Psoas muscle (tissue), 8 donors: ENCODE data around the gene ME2. TPM values are rescaled to one million over a fixed set of nuclear protein-coding genes. Genes with fewer than 3 reads are reported as not detected.
"Not testable (repeated sequence)": the region's sequence is repeated elsewhere in the genome, so short reads cannot be mapped to it uniquely, and the experiment has no call there.

Experiments
- ATAC-seq, 4 donors: fragments of 200-7000 bp; cut with Tn5 transposase; one replicate each; pipeline ENCODE4 v1.9.1; 2020; ENCODE audit warnings: moderate library complexity in 3 of 4, mild to moderate bottlenecking in 2 of 4
- DNase-seq, 2 donors: peaks; one replicate each; pipeline ENCODE4 v3.0.0-alpha.2; 2020
- H3K27ac ChIP-seq: fragments of 200-600 bp; one replicate; pipeline ENCODE4 v1.8.0; 2022
- H3K27me3 ChIP-seq, 3 donors: fragments of 200-600 bp in 1 of 3; one replicate each; pipeline versions ENCODE4 v1.6.1 to v1.8.0; 2013 to 2022; ENCODE audit warnings: low read length in 2 of 3, mild to moderate bottlenecking in 2 of 3, moderate library complexity in 1 of 3; ENCODE audit not compliant: insufficient read depth in 3 of 3
- H3K36me3 ChIP-seq, 2 donors: fragments of 200-600 bp in 1 of 2; one replicate each; pipeline versions ENCODE4 v1.6.1 to v1.8.0; 2013 to 2022; ENCODE audit warnings: low read depth in 1 of 2, mild to moderate bottlenecking in 1 of 2, moderate library complexity in 1 of 2; ENCODE audit not compliant: insufficient read depth in 1 of 2
- H3K4me1 ChIP-seq: fragments of 200-600 bp; one replicate; pipeline ENCODE4 v1.8.0; 2022
- H3K4me3 ChIP-seq: fragments of 200-600 bp; one replicate; pipeline ENCODE4 v1.8.0; 2022; ENCODE audit warnings: mild to moderate bottlenecking
- H3K9me3 ChIP-seq: fragments of 200-600 bp; one replicate; pipeline ENCODE4 v1.8.0; 2022
- CTCF ChIP-seq: fragments of 200-600 bp; IDR thresholded peaks from one replicate; pipeline ENCODE4 v1.8.0; 2022; ENCODE audit warnings: antibody characterized with exemption
- WGBS, 3 donors: extraction: QIAGEN DNeasy Blood & Tissue Kit; methylation state at CpG; one replicate each; pipeline versions ENCODE4 v1.1.6 to v1.1.7; 2013; 5-methylcytosine and 5-hydroxymethylcytosine counted together
- intact Hi-C, 2 donors: fragments of 100-400 bp; cut with DNase I; formaldehyde crosslinking; loops; one replicate each; pipeline versions ENCODE4 v1.11.0 to v1.14.2; 2022
- polyA plus RNA-seq, 3 donors: library from polyadenylated mRNA; stranded (reverse); fragments of 200-250 nt; gene quantifications; one replicate each; pipeline ENCODE4 v1.2.3, GENCODE V29; 2013
- total RNA-seq, 4 donors: library from RNA; stranded (reverse); fragmentation: NEBNext Ultra II Directional in 2 of 4; extraction: Animal tissue kit (Norgen Biotek cat#: 25700) in 2 of 4; gene quantifications; one replicate each; pipeline versions ENCODE4 v1.2.1 to v1.2.4, GENCODE V29; 2021 to 2023
- donor health status: healthy with polysubstance abuse.
- donor health status: DM: no; HTN: no; CAD: no; lungs with moderate emphysema.
- donor health status: Bipolar disorder and iron deficiency.
- donor health status: healthy.
- donor health status: DM: yes; HTN: yes; CAD: no.
- donor health status: DM: no; HTN: no; CAD: no.
- donor health status: DM: no; HTN: no; CAD: no.
- donor health status: DM: yes; HTN: yes; CAD: no.

The ME2 gene
- total and polyA plus RNA-seq, 7 donors = 19.8 to 63.8 (median 35.1) TPM

GRCh38 chr18:50935493-50936191 is 56.7 kb downstream of the ME2 start:
- ATAC-seq = no peak
- intact Hi-C loops = no loop called here
- Histone ChIP-seq H3K27ac (no peak overlapping the region), H3K36me3 (peaks cover 0 to 39% of the 10 kb centered on the region in 2 donors), H3K9me3 (no peaks in the 10 kb centered on the region), H3K27me3 (no peaks in the 10 kb centered on the region), H3K4me1 (no peaks in the 10 kb centered on the region), H3K4me3 (no peak overlapping the region)
- 95 to 96% (median 95%) methylated on average over 6 of the region's 6 CpGs for WGBS, 3 donors
- TF ChIP-seq CTCF = no peak
- no peak for DNase-seq

- H3K36me3 ChIP-seq = peaks cover 0 to 36% of the 10 kb centered on the region in 2 donors
- no peak for DNase-seq
- no peak overlapping the region for H3K4me3 ChIP-seq
- intact Hi-C loops = no loop called here
- H3K9me3 ChIP-seq = no peaks in the 10 kb centered on the region
- no peak overlapping the region for H3K27ac ChIP-seq
- no peaks in the 10 kb centered on the region for H3K27me3 ChIP-seq
- TF ChIP-seq CTCF = no peak
- ATAC-seq = no peak
- 89 to 92% (median 91%) methylated on average over 1 of the region's 1 CpG for WGBS, 3 donors
- no peaks in the 10 kb centered on the region for H3K4me1 ChIP-seq
Measured at GRCh38 chr18:50937183-50937582, 58.3 kb downstream of the ME2 start.

GRCh38 chr18:50938912-50939311 is 60.0 kb downstream of the ME2 start:
- intact Hi-C loops = no loop called here
- TF ChIP-seq CTCF = no peak
- Histone ChIP-seq H3K9me3 (no peaks in the 10 kb centered on the region), H3K4me1 (no peaks in the 10 kb centered on the region), H3K36me3 (peaks cover 0 to 30% of the 10 kb centered on the region in 2 donors), H3K27ac (no peak overlapping the region), H3K4me3 (no peak overlapping the region), H3K27me3 (no peaks in the 10 kb centered on the region)
- ATAC-seq (no peak), DNase-seq (no peak)
- WGBS, 3 donors = 97 to 98% (median 97%) methylated on average over 2 of the region's 2 CpGs

- no peaks in the 10 kb centered on the region for H3K9me3 ChIP-seq
- H3K27ac ChIP-seq = no peak overlapping the region
- 83 to 94% (median 91%) methylated on average over 4 of the region's 4 CpGs for WGBS, 3 donors
- ATAC-seq (peak; percentile 54 to 92 (median 90)), DNase-seq (peak in 1 of 2 donors; percentile 44)
- TF ChIP-seq CTCF = no peak
- intact Hi-C loops = no loop called here
- H3K4me3 ChIP-seq = no peak overlapping the region
- no peaks in the 10 kb centered on the region for H3K27me3 ChIP-seq
- H3K36me3 ChIP-seq = peaks cover 0 to 36% of the 10 kb centered on the region in 2 donors
- no peaks in the 10 kb centered on the region for H3K4me1 ChIP-seq
Measured at GRCh38 chr18:50944245-50944932, 65.5 kb downstream of the ME2 start.

GRCh38 chr18:50945918-50946317 is 67.0 kb downstream of the ME2 start:
- H3K36me3 ChIP-seq = peaks cover 0 to 25% of the 10 kb centered on the region in 2 donors
- intact Hi-C loops, H3K4me1 ChIP-seq, H3K9me3 ChIP-seq, ATAC-seq, H3K27me3 ChIP-seq, H3K4me3 ChIP-seq, DNase-seq, H3K27ac ChIP-seq: not testable (repeated sequence)
- 97 to 100% (median 99%) methylated on average over 2 of the region's 2 CpGs for WGBS, 3 donors
